ENCODE measurements around the gene TMCO4. TPM values are rescaled to one million over a fixed set of nuclear protein-coding genes. Genes with fewer than 3 reads are reported as not detected.

Gene TMCO4
- total and polyA plus RNA-seq, 12 donors = 23.2 to 55.0 (median 38.1) TPM

DNA sequence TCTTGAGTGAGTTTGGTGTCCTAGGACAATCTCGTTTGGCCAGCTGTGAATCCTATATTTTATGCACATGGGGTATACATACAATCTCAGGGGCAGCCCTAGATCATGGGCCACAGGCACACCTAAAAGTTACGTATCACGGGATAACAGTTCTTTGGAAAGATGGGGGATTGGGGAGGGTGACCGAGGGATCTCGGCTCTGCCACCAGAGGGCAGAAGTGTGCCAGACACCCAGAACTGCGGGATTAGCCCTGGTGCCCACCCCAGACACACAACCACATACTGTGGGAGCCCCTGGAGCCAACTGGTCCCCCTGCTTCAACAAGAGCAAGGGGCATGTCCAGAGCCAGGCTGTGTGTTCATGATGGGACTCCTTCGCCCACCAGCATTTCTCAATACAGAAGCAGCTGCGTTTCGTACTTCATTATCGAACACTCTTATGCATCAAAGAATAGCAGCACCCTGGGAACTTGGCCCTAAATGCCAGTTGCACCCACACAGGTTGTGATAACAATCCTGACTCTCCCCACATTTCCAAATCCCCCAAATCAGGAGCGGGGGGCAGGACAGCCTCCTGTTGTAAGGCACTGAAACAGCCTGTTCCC lies 37.4 kb downstream of the TMCO4 start:
- no peak overlapping the region for H3K27ac ChIP-seq
- DNase-seq = peak in 6 of 7 donors; percentile 26 to 61 (median 40)
- no peaks in the 10 kb centered on the region for H3K36me3 ChIP-seq (replicated peaks in 1 of 2)
- no peak for TF ChIP-seq POLR2A (IDR thresholded peaks at IDR 0.05)
- TF ChIP-seq, protein P1, sequence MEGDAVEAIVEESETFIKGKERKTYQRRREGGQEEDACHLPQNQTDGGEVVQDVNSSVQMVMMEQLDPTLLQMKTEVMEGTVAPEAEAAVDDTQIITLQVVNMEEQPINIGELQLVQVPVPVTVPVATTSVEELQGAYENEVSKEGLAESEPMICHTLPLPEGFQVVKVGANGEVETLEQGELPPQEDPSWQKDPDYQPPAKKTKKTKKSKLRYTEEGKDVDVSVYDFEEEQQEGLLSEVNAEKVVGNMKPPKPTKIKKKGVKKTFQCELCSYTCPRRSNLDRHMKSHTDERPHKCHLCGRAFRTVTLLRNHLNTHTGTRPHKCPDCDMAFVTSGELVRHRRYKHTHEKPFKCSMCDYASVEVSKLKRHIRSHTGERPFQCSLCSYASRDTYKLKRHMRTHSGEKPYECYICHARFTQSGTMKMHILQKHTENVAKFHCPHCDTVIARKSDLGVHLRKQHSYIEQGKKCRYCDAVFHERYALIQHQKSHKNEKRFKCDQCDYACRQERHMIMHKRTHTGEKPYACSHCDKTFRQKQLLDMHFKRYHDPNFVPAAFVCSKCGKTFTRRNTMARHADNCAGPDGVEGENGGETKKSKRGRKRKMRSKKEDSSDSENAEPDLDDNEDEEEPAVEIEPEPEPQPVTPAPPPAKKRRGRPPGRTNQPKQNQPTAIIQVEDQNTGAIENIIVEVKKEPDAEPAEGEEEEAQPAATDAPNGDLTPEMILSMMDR (IDR thresholded peaks at IDR 0.05) = peak; percentile 36 to 67 (median 60)
- no peaks in the 10 kb centered on the region for H3K27me3 ChIP-seq
- WGBS, 4 donors = 57 to 84% (median 61%) methylated on average over 6 to 11 of the region's 11 CpGs
- peaks cover 0 to 11% of the 10 kb centered on the region in 2 donors for H3K4me1 ChIP-seq (replicated peaks in 1 of 2)
- H3K4me3 ChIP-seq = no peak overlapping the region
- no peaks in the 10 kb centered on the region for H3K9me3 ChIP-seq (replicated peaks in 1 of 3)
- intact Hi-C loops (cut with DNase I) = no loop called here

DNA sequence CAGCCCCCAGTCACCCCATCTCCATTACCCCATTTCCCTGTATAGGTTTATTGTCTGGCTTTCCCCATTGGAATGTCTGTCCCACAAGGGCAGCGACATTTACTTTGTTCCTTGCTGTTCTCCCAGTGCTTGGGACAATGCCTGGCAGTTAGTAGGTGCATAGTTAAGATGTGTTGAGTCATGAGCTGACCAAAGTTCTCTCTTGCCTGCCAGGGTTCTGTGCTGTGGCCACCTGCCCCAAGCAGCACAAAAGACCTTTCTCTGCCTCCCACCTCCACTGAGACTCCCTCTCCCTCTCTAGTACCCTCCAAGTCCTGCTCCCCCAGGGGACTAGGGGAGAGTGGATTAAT lies 40.0 kb downstream of the TMCO4 start:
- Histone ChIP-seq H3K4me3 (no peak overlapping the region), H3K27me3 (no peaks in the 10 kb centered on the region), H3K9me3 (replicated peaks in 1 of 3) (no peaks in the 10 kb centered on the region), H3K36me3 (replicated peaks in 1 of 2) (peaks cover 0 to 5% of the 10 kb centered on the region in 2 donors), H3K4me1 (replicated peaks in 1 of 2) (peaks cover 0 to 11% of the 10 kb centered on the region in 2 donors), H3K27ac (no peak overlapping the region)
- 90 to 100% (median 95%) methylated on average over 1 of the region's 1 CpG for WGBS, 4 donors
- TF ChIP-seq, protein P1 (IDR thresholded peaks at IDR 0.05) = no peak
- no peak for TF ChIP-seq POLR2A (IDR thresholded peaks at IDR 0.05)
- DNase-seq = no peak
- intact Hi-C loops (cut with DNase I) = no loop called here

DNA sequence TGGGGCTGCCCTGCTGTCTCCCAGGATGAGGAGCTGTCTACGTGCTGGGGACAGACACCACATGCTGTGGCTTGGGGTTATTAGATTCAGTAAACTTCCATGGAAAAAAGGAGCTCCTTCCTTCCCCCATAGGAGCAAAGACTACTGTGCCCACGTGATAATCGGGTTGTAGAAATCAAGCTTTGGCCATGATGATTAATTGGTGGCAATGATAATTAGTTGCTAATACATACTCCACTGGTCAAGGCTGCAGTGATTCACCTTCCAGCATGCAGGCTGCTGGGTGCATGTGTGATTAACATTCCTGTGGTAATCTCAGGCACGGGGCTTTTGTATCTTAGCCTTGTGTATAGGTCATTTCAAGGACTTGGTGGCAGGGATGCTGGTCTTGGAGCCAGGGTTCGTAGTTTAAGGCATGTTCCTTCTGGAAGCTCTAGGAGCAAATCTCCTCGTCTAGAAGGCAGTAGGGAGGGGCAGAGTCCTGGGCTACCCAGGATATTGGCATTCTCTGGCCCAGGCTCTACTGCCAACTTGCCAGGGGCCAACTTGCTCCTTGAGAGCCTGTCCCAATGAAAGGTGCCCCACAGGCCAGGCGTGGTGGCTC lies 41.4 kb downstream of the TMCO4 start:
- Histone ChIP-seq H3K27ac (peak overlapping the region in 4 of 5 donors; percentile 30 to 86 (median 76)), H3K36me3 (replicated peaks in 1 of 2) (peaks cover 0 to 12% of the 10 kb centered on the region in 2 donors), H3K9me3 (replicated peaks in 1 of 3) (no peaks in the 10 kb centered on the region), H3K4me3 (no peak overlapping the region), H3K4me1 (replicated peaks in 1 of 2) (peaks cover 0 to 11% of the 10 kb centered on the region in 2 donors), H3K27me3 (no peaks in the 10 kb centered on the region)
- WGBS, 4 donors = 47 to 61% (median 48%) methylated on average over 5 to 7 of the region's 7 CpGs
- peak; percentile 62 to 93 (median 87) for DNase-seq
- intact Hi-C loops (cut with DNase I) = no loop called here
- TF ChIP-seq POLR2A (IDR thresholded peaks at IDR 0.05) = peak in 1 of 2 donors; percentile 5
- TF ChIP-seq, protein P1 (IDR thresholded peaks at IDR 0.05) = no peak

DNA sequence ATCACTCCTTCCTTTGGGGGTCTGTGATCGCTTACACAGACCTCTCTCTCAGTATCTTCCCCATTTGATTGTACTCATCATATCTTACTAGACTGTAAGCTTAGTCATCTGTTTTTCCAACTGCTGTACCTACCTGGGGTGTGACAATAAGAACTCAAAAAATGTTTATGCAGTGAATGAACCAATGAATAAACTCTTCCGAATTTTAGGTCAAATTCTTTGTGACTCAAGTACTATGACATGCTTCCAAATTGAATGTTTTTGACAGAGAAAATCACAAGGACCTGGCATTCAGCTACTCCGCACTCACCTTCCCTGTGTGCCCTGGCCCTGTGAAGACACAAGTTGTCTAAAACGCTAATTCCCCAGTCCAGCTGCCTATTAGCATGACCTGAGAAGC lies 42.1 kb downstream of the TMCO4 start:
- Histone ChIP-seq H3K27me3 (no peaks in the 10 kb centered on the region), H3K36me3 (replicated peaks in 1 of 2) (peaks cover 0 to 12% of the 10 kb centered on the region in 2 donors), H3K9me3 (replicated peaks in 1 of 3) (no peaks in the 10 kb centered on the region), H3K4me3 (no peak overlapping the region), H3K27ac (peak overlapping the region in 3 of 5 donors; percentile 69 to 86 (median 84)), H3K4me1 (replicated peaks in 1 of 2) (peaks cover 0 to 12% of the 10 kb centered on the region in 2 donors)
- WGBS, 4 donors = 81 to 92% (median 86%) methylated on average over 4 of the region's 4 CpGs
- intact Hi-C loops (cut with DNase I) = no loop called here
- TF ChIP-seq, protein P1 (IDR thresholded peaks at IDR 0.05) = no peak
- no peak for TF ChIP-seq POLR2A (IDR thresholded peaks at IDR 0.05)
- DNase-seq = no peak
